Lower leg skin (tissue), 3 donors: Measurements from ENCODE around the gene CELF2.

Source experiments
- POLR2A ChIP-seq, 2 donors: fragments of 450-650 bp; IDR thresholded peaks; one replicate each; pipeline ENCODE4 v1.6.1; 2016 to 2017; ENCODE audit warnings: antibody characterized with exemption in 2 of 2, mild to moderate bottlenecking in 1 of 2, moderate library complexity in 1 of 2
- TF ChIP-seq, protein P1 (sequence below), 3 donors: fragments of 450-650 bp; IDR thresholded peaks; one replicate each; pipeline ENCODE4 v1.5.1; 2016; ENCODE audit warnings: antibody characterized with exemption in 3 of 3, mild to moderate bottlenecking in 3 of 3, moderate library complexity in 2 of 3

DNA sequence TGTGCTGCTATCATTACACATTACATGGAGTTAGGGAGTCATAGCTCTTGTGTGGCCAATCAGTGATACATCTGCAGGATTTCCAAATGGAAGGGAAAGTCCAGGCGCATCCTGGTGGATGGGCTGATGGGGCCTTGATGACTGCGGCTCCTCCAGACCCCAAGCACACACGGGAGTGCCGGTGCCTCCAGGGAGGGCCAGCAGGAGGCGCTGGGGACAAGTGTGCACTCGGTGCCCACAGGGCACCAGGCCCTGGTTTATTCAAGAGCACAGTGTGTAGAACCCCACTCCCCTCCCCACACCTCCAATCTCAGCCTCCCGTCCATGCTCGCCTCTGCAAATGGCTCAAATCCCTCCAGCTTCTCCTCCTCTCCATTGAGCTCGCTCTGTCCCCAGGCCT is 349.8 kb downstream of the CELF2 start:
- TF ChIP-seq, protein P1, sequence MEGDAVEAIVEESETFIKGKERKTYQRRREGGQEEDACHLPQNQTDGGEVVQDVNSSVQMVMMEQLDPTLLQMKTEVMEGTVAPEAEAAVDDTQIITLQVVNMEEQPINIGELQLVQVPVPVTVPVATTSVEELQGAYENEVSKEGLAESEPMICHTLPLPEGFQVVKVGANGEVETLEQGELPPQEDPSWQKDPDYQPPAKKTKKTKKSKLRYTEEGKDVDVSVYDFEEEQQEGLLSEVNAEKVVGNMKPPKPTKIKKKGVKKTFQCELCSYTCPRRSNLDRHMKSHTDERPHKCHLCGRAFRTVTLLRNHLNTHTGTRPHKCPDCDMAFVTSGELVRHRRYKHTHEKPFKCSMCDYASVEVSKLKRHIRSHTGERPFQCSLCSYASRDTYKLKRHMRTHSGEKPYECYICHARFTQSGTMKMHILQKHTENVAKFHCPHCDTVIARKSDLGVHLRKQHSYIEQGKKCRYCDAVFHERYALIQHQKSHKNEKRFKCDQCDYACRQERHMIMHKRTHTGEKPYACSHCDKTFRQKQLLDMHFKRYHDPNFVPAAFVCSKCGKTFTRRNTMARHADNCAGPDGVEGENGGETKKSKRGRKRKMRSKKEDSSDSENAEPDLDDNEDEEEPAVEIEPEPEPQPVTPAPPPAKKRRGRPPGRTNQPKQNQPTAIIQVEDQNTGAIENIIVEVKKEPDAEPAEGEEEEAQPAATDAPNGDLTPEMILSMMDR (IDR thresholded peaks at IDR 0.05): no peak
- TF ChIP-seq POLR2A (IDR thresholded peaks at IDR 0.05): no peak
